Naive B cell (primary cell): Measurements from ENCODE around the gene HPS4. TPM values are rescaled to one million over a fixed set of nuclear protein-coding genes. Genes with fewer than 3 reads are reported as not detected.

Experiments
- ATAC-seq, 2 donors: fragments of 150-1000 bp; cut with Tn5 transposase; 2 replicates each; pipeline ENCODE4 v1.10.0; 2021; ENCODE audit warnings: low read depth in 2 of 2, mild to moderate bottlenecking in 2 of 2, moderate library complexity in 2 of 2
- DNase-seq: peaks from one replicate; pipeline ENCODE4 v3.0.0; 2022
- H3K27ac Mint-ChIP-seq, 6 donors: one replicate each; pipeline ENCODE4 v1.8.0; 2020 to 2022; ENCODE audit warnings: mild to moderate bottlenecking in 6 of 6, mixed read lengths in 6 of 6, moderate library complexity in 5 of 6, inconsistent platforms in 2 of 6
- H3K27me3 Mint-ChIP-seq, 3 donors: one replicate each; pipeline ENCODE4 v1.8.0; 2021 to 2022; ENCODE audit warnings: mixed read lengths in 3 of 3, mild to moderate bottlenecking in 1 of 3
- H3K36me3 Mint-ChIP-seq, 2 donors: one replicate each; pipeline ENCODE4 v1.8.0; 2020 to 2022; ENCODE audit warnings: mixed read lengths in 2 of 2, inconsistent platforms in 1 of 2, mild to moderate bottlenecking in 1 of 2
- H3K4me1 Mint-ChIP-seq, 3 donors: one replicate each; pipeline ENCODE4 v1.8.0; 2020 to 2022; ENCODE audit warnings: mixed read lengths in 3 of 3, inconsistent platforms in 1 of 3, mild to moderate bottlenecking in 1 of 3, moderate library complexity in 1 of 3
- H3K4me3 Mint-ChIP-seq, 8 donors: one replicate each; pipeline ENCODE4 v1.8.0; 2020 to 2022; ENCODE audit warnings: mild to moderate bottlenecking in 8 of 8, mixed read lengths in 8 of 8, moderate library complexity in 8 of 8, inconsistent platforms in 2 of 8
- H3K9me3 Mint-ChIP-seq, 7 donors: one replicate each; pipeline ENCODE4 v1.8.0; 2020 to 2022; ENCODE audit warnings: mixed read lengths in 7 of 7, mild to moderate bottlenecking in 5 of 7, inconsistent platforms in 2 of 7, moderate library complexity in 1 of 7
- polyA plus RNA-seq, 6 donors: library from polyadenylated mRNA; unstranded; fragments of 300-500 nt; fragmentation: Illumina TruSeq; gene quantifications; one replicate each; pipeline ENCODE4 v1.2.3, GENCODE V29; 2021; ENCODE audit warnings: low read depth in 6 of 6

The HPS4 gene
- polyA plus RNA-seq, 6 donors from 2014 or later: 16.7 to 26.9 (median 24.6) TPM

DNA sequence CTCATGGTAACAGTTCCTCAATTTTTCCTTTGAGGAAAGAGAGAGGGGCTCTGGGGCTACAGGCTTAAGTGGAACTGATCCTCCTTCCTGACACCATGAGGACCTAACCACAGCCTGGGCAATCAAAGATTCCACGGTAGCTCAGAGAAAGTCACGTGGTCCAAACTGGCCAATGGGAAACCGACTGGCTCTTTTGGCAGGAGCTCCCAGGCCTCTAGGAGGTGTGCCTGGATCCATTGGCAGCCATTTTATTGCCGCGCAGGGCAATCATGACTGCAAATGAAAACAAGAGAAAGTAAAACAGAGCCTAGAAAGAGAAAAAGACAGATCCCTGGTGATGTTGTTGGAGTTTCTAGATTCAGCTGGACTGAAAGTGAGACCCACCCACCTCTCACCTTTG, 81.9 kb downstream of the HPS4 start:
- ATAC-seq: no peak
- peaks cover 0 to 7% (median 0%) of the 10 kb centered on the region in 3 donors for H3K27me3 Mint-ChIP-seq
- no peak overlapping the region for H3K4me3 Mint-ChIP-seq
- peaks cover 17 to 21% (median 19%) of the 10 kb centered on the region in 3 donors for H3K4me1 Mint-ChIP-seq
- no peaks in the 10 kb centered on the region for H3K36me3 Mint-ChIP-seq
- H3K27ac Mint-ChIP-seq: peak overlapping the region in 1 of 6 donors; percentile 56
- DNase-seq: no peak
- no peaks in the 10 kb centered on the region for H3K9me3 Mint-ChIP-seq

Other genes with a start within 250 kb of the HPS4 start
- 1 to 10 TPM; 2.1 to 9.7 (median 6.6) TPM for gene ASPHD2, start 54.5 kb downstream of the HPS4 start, polyA plus RNA-seq
- gene SRRD, start 94 bp upstream of the HPS4 start, polyA plus RNA-seq: 10 to 100 TPM; 17.5 to 28.3 (median 22.7) TPM
- 10 to 100 TPM; 25.2 to 43.8 (median 28.1) TPM for gene TFIP11, start 28.7 kb upstream of the HPS4 start, polyA plus RNA-seq
- gene TPST2, start 106.3 kb upstream of the HPS4 start, polyA plus RNA-seq: 10 to 100 TPM; 13.9 to 39.0 (median 28.5) TPM
- not detected for gene CRYBB1, start 134.2 kb upstream of the HPS4 start, polyA plus RNA-seq
- not detected for gene CRYBA4, start 138.2 kb upstream of the HPS4 start, polyA plus RNA-seq
- gene MIAT, start 173.8 kb upstream of the HPS4 start, polyA plus RNA-seq: under 1 TPM in 4 of 6 donors, not detected in 2; 0.04 to 0.16 (median 0.10) TPM